Measurements from ENCODE around the gene EIF5. TPM values are rescaled to one million over a fixed set of nuclear protein-coding genes. Genes with fewer than 3 reads are reported as not detected.

EIF5 gene
- total RNA-seq, 3 donors from 2014 or later (not counting 1 experiment from before 2014, with no cell fraction given) = 498 to 670 (median 594) TPM

GRCh38 chr14:103293465-103293864 is 40.6 kb upstream of the EIF5 start:
- TF ChIP-seq CTCF (IDR thresholded peaks at IDR 0.05) = no peak
- H3K36me3 ChIP-seq (ENCODE audit: control insufficient read depth, insufficient read depth, low read length) = no peaks in the 10 kb centered on the region
- no peak for ATAC-seq
- no peaks in the 10 kb centered on the region for H3K27me3 ChIP-seq (ENCODE audit: control insufficient read depth, insufficient read depth, low read length)
- WGBS (ENCODE audit: insufficient coverage) = 83% methylated on average over 7 of the region's 7 CpGs
- DNase-seq = no peak
- no peak overlapping the region for H3K27ac ChIP-seq (ENCODE audit: low read length)
- H3K9me3 ChIP-seq (ENCODE audit: control insufficient read depth, insufficient read depth, low read length) = no peaks in the 10 kb centered on the region
- intact Hi-C loops (cut with micrococcal nuclease) = loop anchor here (2.0 to 10.0 kb wide), 2 partner anchors 189 to 219 kb away; no protein-coding TSS in a partner anchor
- Mint-ChIP-seq H3K27ac (no peak overlapping the region), H3K4me1 (peaks cover 7 to 8% of the 10 kb centered on the region in 2 donors), H3K27me3 (ENCODE audit: low read depth in 2 of 2) (peaks cover 12 to 24% of the 10 kb centered on the region in 2 donors), H3K9me3 (no peaks in the 10 kb centered on the region), H3K4me3 (no peak overlapping the region), H3K36me3 (no peaks in the 10 kb centered on the region)
- H3K4me3 ChIP-seq (ENCODE audit: low read length) = no peak overlapping the region
- no peaks in the 10 kb centered on the region for H3K4me1 ChIP-seq (ENCODE audit: control insufficient read depth, insufficient read depth, low read length)

- Mint-ChIP-seq H3K27ac (no peak overlapping the region), H3K4me1 (peaks cover 7 to 8% of the 10 kb centered on the region in 2 donors), H3K4me3 (no peak overlapping the region), H3K27me3 (ENCODE audit: low read depth in 2 of 2) (peaks cover 8 to 18% of the 10 kb centered on the region in 2 donors), H3K9me3 (no peaks in the 10 kb centered on the region), H3K36me3 (no peaks in the 10 kb centered on the region)
- ATAC-seq (no peak), DNase-seq (no peak)
- Histone ChIP-seq H3K4me3 (ENCODE audit: low read length) (no peak overlapping the region), H3K4me1 (ENCODE audit: control insufficient read depth, insufficient read depth, low read length) (no peaks in the 10 kb centered on the region), H3K36me3 (ENCODE audit: control insufficient read depth, insufficient read depth, low read length) (no peaks in the 10 kb centered on the region), H3K27ac (ENCODE audit: low read length) (no peak overlapping the region), H3K27me3 (ENCODE audit: control insufficient read depth, insufficient read depth, low read length) (no peaks in the 10 kb centered on the region), H3K9me3 (ENCODE audit: control insufficient read depth, insufficient read depth, low read length) (no peaks in the 10 kb centered on the region)
- whole genome bisulfite sequencing (ENCODE audit: insufficient coverage) = 93% methylated on average over 11 of the region's 11 CpGs
- intact Hi-C loops (cut with micrococcal nuclease) = loop anchor here (10.0 kb wide), 1 partner anchor 219 kb away; no protein-coding TSS in a partner anchor
- no peak for TF ChIP-seq CTCF (IDR thresholded peaks at IDR 0.05)
Observed at GRCh38 chr14:103294091-103294490, 39.9 kb upstream of the EIF5 start.

- Mint-ChIP-seq H3K27ac (no peak overlapping the region), H3K4me1 (peaks cover 7 to 8% of the 10 kb centered on the region in 2 donors), H3K36me3 (no peaks in the 10 kb centered on the region), H3K4me3 (no peak overlapping the region), H3K9me3 (no peaks in the 10 kb centered on the region), H3K27me3 (ENCODE audit: low read depth in 2 of 2) (peaks cover 8 to 18% of the 10 kb centered on the region in 2 donors)
- intact Hi-C loops (cut with micrococcal nuclease) = loop anchor here (10.0 kb wide), 1 partner anchor 221 kb away; no protein-coding TSS in a partner anchor
- ATAC-seq (no peak), DNase-seq (no peak)
- Histone ChIP-seq H3K27me3 (ENCODE audit: control insufficient read depth, insufficient read depth, low read length) (no peaks in the 10 kb centered on the region), H3K27ac (ENCODE audit: low read length) (no peak overlapping the region), H3K4me3 (ENCODE audit: low read length) (no peak overlapping the region), H3K36me3 (ENCODE audit: control insufficient read depth, insufficient read depth, low read length) (no peaks in the 10 kb centered on the region), H3K4me1 (ENCODE audit: control insufficient read depth, insufficient read depth, low read length) (no peaks in the 10 kb centered on the region), H3K9me3 (ENCODE audit: control insufficient read depth, insufficient read depth, low read length) (no peaks in the 10 kb centered on the region)
- TF ChIP-seq CTCF (IDR thresholded peaks at IDR 0.05) = no peak
Observed at GRCh38 chr14:103296007-103296406, 38.0 kb upstream of the EIF5 start.

GRCh38 chr14:103296987-103297386 is 37.0 kb upstream of the EIF5 start:
- no peaks in the 10 kb centered on the region for H3K27me3 ChIP-seq (ENCODE audit: control insufficient read depth, insufficient read depth, low read length)
- no peaks in the 10 kb centered on the region for H3K9me3 ChIP-seq (ENCODE audit: control insufficient read depth, insufficient read depth, low read length)
- Mint-ChIP-seq H3K27me3 (ENCODE audit: low read depth in 2 of 2) (peaks cover 8% of the 10 kb centered on the region in 2 donors), H3K27ac (no peak overlapping the region), H3K4me1 (peaks cover 7 to 8% of the 10 kb centered on the region in 2 donors), H3K4me3 (no peak overlapping the region), H3K36me3 (no peaks in the 10 kb centered on the region), H3K9me3 (no peaks in the 10 kb centered on the region)
- no peaks in the 10 kb centered on the region for H3K4me1 ChIP-seq (ENCODE audit: control insufficient read depth, insufficient read depth, low read length)
- H3K27ac ChIP-seq (ENCODE audit: low read length) = no peak overlapping the region
- intact Hi-C loops (cut with micrococcal nuclease) = loop anchor here (10.0 kb wide), 1 partner anchor 222 kb away; no protein-coding TSS in a partner anchor
- H3K4me3 ChIP-seq (ENCODE audit: low read length) = no peak overlapping the region
- WGBS (ENCODE audit: insufficient coverage) = 79% methylated on average over 12 of the region's 12 CpGs
- no peak for TF ChIP-seq CTCF (IDR thresholded peaks at IDR 0.05)
- H3K36me3 ChIP-seq (ENCODE audit: control insufficient read depth, insufficient read depth, low read length) = no peaks in the 10 kb centered on the region
- ATAC-seq (no peak), DNase-seq (no peak)
